ENCODE results near the gene PDZRN3.

- no peak for TF ChIP-seq CTCF (IDR thresholded peaks at IDR 0.05 in 8 of 11, conservative IDR thresholded peaks at IDR 0.05 in 3 of 11)
- TF ChIP-seq POLR2AphosphoS5 (IDR thresholded peaks at IDR 0.05): no peak
These were observed 8.7 kb downstream of the PDZRN3 start for GRCh38 chr3:73616056-73616455.
